RPMI8226 (cell line): ENCODE measurements around the gene ARL15.
A peak's percentile ranks its signal among the peaks of the same experiment; 100 is the strongest.
"Not testable (repeated sequence)": the region's sequence is repeated elsewhere in the genome, so short reads cannot be mapped to it uniquely, and the experiment has no call there.

Experiments used
- DNase-seq: peaks from one replicate; pipeline ENCODE4 v3.0.0-alpha.2; 2015

ARL15 gene

DNA sequence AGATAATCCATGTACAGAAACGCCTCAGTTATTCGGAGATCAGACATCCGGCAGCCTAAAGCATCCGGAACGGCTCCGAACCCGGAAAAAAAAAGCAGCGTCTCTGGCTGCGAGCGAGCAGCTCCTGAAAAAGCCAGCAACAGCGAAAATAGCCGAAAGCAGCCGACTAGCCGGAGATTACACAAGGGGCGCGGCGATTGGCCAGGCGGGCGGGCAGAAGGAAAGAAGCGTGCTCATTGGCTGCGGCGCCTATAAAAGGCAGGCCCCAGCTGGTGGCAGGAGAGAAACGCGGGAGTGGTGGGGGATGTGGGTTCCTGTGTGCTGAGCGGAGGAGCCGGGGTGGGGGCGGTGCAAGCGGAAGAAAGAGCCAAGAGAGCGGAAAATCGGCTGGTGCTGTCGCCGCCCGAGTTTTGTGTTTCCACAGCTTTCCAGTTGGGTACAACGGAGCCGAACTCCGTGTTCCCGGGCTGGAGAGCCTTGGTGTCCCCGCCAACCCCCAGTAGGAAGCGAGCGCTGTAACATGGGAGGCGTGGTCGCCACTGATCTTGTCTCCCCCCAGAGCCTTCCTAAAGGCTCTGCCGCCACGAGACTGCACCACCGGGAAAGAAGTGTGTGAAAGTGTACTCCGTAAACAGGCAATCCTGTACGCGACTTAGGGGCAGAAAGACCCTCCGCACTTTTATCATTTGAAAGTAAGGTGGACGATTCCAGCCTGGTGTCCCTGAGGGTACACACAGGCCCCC is at the start of gene ARL15:
Gene ARL15, minus strand, starts transcription at position 141 of the 743 bp plus-strand sequence.
- peak; percentile 98 for DNase-seq

DNA sequence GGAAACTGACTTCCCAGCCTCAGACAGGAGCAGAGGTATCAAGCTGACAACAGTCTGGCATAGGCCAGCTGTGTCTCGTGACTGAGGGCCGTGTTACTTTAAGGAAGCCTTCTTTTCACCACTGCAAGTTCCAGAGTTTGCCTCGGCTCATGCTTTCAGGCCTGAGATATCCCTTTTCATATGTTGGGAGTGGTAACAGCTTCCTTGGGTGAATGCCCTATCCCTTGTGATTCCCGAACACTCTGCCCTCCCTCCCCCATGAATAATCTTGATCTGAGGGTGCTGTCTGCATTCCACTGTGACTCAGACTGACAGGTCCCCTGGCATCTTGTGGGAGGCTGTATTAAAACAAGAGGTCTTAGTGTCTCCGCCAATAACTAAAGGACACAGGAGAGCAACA is 49.7 kb upstream of the ARL15 start:
- no peak for DNase-seq

GRCh38 chr5:54357408-54358058 is 47.2 kb upstream of the ARL15 start:
- no peak for DNase-seq

GRCh38 chr5:54353933-54354564 is 43.7 kb upstream of the ARL15 start:
- DNase-seq: not testable (repeated sequence)

GRCh38 chr5:54352580-54352979 is 42.2 kb upstream of the ARL15 start:
- not testable (repeated sequence) for DNase-seq

- no peak for DNase-seq
Observed at GRCh38 chr5:54347221-54347865, 37.0 kb upstream of the ARL15 start.

DNA sequence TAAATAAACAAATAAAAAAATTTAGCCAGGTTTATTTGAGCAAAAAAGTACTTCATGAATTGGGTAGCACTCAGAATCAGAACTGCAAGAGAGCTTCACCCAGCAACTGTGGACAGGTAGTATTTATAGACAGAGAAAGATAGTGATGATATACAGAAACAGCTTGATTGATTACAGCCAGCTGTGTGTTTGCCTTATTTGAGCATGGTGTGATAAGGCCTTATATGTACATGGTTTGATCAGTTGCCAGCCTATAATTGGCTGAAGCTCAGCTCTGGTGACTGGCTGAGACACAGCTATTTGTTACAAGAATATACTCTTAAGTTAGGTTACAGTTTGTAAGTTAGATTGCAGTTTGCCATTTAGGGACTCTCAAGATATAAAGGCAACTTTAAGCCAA is 34.3 kb upstream of the ARL15 start:
- no peak for DNase-seq

DNA sequence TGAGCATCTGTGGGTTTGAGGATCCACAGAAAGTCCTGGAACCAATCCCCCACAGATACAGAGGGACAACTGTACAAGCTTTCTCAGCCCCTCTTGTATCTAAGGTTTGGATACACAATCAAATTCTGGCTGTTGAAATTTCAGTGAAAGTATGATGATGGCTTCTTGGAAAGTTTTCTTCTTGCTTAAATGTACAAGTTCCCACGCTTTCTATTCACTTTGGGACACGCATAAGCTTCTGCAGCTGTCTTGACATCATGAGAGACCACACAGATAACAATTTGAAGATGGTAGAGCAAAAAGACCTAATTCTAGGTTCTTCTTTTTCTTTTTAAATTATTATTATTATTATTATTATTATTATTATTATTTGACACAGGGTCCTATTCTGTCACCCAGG is 31.6 kb upstream of the ARL15 start:
- DNase-seq: no peak

DNA sequence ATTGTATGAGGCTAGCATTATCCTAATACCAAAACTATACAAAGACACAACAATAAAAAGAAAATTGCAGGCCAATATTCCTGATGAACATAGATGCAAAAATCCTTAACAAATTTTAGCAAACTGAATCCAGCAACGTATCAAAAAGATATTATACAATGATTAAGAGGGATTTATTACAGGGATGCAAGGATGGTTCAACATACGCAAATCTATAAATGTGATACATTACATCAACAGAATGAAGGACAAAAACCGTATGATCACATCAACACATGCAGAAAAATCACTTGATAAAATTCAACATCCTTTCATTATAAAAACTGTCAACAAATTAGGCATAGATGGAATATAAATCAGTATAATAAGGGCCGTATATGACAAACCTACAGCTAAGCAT is 27.1 kb upstream of the ARL15 start:
- DNase-seq: no peak

DNA sequence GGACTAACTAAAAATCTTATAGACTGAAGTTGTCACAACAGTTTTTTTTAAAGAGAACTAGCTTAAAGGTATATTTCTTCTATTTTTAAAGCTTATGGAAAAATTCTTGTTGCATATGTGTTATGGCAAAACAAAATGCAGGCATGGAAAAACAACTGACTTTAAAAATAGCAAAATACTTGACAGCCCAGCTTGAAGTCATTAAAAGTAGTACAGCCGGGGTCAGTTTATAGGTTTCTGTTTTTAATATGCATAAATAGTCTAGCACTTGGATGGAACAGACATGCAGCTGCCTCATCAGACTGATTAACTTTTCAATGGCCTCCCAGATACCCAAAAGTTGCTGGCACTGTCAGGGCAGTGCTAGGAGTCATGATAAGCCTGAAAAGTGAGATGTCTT is 22.3 kb upstream of the ARL15 start:
- no peak for DNase-seq

DNA sequence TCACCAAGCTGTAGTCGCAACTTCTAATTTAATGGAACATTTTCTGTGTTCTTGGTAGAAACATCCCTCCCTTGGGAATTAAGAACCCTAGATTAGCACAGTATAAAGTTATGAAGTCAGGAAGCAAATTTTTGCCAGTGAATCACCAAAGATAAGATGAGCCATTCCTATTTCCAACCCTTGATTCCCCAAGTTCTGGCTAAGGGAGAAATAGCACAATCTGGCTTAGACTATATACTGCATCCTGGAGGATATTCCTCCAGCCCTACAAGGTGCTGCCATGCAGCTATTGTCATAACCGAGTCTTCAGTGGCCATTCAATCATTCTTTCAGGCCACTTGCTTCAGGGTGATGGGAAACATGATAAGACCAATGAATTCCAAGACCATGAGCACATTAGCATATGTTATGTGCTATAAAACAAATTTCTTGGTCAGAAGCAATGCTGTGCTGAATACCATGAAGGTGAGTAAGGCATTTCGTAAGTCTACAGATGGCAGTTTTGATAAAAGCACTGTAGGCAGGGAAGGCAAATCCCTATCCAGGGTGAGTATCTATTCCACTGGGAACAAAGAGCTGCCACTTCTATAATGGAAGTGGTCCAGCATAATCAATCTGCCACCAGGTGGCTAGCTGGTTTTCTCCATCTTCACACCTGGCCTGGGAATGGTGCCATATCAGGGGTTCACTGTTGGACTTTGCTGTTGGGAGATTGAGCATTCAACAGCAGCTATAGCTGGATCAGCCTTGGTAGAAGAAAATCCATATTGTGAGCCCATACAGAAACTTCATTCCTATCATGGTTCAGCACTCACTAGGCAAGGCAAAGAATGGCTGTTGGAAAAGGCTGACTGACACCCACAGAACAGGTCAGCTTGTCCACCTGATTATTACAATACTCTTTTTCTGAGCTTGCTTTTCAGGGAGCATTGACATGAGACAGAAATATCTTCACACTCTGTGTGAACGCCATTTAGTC is 19.6 kb upstream of the ARL15 start:
- DNase-seq: no peak

GRCh38 chr5:54326662-54327270 is 16.4 kb upstream of the ARL15 start:
- DNase-seq: no peak

DNA sequence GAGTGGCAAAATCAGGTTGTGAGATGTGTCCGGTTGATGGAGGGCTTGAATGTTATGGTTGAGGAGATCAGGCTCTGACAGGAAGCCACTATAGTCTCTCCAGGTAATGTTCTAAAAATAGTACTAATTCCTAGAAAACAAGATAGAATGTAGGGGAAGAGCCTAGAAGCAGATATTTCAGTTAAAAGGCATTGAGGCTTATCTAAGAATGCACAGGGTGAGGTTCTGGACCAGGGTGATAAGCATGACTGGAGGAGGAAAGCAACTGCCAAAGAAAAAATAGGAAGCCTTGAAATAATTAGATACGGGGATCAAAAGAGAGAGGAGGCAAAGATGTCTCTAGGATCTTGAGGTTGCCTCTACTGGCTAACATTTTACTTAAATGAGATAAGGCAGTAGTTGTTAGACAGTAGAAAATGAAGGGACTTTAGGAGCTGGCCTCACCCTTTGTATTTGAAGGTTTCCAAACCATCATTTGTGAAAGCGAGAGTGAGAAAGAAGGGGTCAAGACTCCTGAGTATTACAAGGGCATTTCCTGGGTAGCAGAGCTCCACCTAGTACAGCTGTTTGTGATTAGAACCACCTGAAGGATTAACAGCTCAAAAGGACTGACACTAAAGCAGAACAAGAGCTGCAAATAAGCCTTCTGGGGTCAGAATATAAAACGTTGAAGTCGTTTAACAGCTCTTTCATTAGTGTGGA is 15.4 kb upstream of the ARL15 start:
- no peak for DNase-seq

DNA sequence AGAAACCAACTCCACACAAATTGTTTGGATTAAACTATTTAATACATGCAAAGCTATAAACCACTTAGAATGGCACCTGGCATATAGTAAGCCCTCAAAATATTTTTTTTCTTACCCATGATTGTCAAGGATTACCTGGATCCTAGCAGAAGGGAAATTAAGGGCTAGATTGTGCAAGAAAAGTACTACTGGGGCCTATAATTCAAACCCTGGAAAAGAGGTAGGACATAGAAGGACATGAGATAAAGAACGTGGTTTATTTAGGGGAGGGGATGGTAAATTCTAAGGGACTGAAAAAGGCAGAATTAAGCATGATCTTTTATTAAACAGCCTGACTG is 14.9 kb upstream of the ARL15 start:
- DNase-seq: no peak

DNA sequence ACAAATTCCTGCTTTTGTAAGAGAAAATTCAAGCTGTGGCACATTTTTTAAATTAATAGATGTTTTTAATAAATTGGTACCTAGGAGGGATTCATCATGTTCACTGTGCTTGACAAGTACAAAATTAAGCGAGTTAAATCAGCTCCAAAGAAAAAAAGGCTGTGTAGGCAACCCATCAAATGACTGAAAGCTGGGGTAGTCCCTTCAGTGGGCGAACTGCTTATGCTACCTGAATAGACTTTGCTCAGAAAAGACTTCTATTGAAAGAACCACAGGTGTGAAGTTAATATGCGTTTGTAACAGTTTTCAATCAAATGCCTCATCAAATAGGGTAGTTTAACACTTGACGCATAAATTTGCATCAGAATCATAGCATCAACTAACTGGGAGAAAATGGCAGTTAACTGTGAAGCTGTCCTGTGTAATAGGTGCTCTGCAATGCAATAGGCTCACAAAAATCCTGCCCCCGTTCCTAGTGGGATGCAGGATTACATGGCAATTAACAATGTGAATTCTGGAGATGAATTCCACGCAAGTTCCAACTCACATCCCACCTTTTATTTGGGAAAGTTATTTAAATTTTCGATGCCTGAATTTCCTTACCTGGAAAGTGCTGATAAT is 14.4 kb upstream of the ARL15 start:
- no peak for DNase-seq

GRCh38 chr5:54323495-54323894 is 13.1 kb upstream of the ARL15 start:
- no peak for DNase-seq

GRCh38 chr5:54320256-54320655 is 9.9 kb upstream of the ARL15 start:
- no peak for DNase-seq

GRCh38 chr5:54317511-54318260 is 7.3 kb upstream of the ARL15 start:
- DNase-seq: no peak

GRCh38 chr5:54315736-54316528 is 5.6 kb upstream of the ARL15 start:
- no peak for DNase-seq
